ENCODE data around the gene RAG1. TPM values are rescaled to one million over a fixed set of nuclear protein-coding genes. Genes with fewer than 3 reads are reported as not detected.

Gene RAG1
- total and polyA plus RNA-seq, 2 of the 8 experiments (the other 6 are each of a cell fraction or from before 2014, with no cell fraction given), result 0.14 to 0.58 TPM

DNA sequence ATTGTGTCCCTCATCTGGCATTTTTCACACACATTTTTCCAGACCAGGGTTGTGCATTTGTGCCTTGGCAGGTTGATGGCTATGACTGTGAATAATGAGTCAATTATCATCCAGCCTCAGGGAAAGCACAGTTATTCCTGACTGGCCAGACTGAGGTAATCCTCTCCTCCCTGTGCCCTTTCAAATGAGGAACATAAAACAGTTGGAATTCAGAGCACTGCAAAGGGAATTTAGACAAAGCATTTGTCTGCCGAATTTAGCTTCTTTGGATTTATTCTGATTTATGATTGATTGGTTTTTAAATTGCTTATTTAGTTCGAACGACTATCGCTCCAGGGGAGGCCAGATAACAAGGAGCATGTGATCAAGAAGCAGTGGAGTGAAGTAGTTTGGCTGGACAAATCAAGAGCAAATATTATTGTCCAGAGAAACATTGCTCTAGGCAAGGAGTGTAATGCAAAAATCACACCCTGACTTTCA lies 61.0 kb downstream of the RAG1 start:
- Histone ChIP-seq H4K20me1 (replicated peaks in 1 of 2; ENCODE audit: control insufficient read depth in 1 of 2, insufficient read depth in 2 of 2, low read length in 2 of 2) (no peaks in the 10 kb centered on the region), H3K56ac (replicated peaks; ENCODE audit: insufficient read length, low read depth, low read length) (no peak overlapping the region), H2BK15ac (ENCODE audit: low read length) (no peak overlapping the region), H2AK5ac (ENCODE audit: low read depth, low read length) (no peak overlapping the region), H3K9ac (replicated peaks in 1 of 4; ENCODE audit: extremely low read depth in 1 of 4, low read depth in 3 of 4, low read length in 3 of 4) (no peak overlapping the region), H4K5ac (ENCODE audit: insufficient read length, low read depth, low read length) (no peak overlapping the region), H3K79me2 (ENCODE audit: control insufficient read depth in 1 of 2, insufficient read depth in 2 of 2, low read length in 2 of 2) (no peaks in the 10 kb centered on the region), H3K27ac (ENCODE audit: low read depth, low read length) (no peak overlapping the region), H4K8ac (ENCODE audit: extremely low read depth, insufficient read depth, low read length) (no peak overlapping the region), H3K4me3 (ENCODE audit: extremely low read depth in 1 of 4, insufficient read depth in 2 of 4, low read depth in 3 of 4, low read length in 4 of 4) (no peak overlapping the region), H4K91ac (replicated peaks; ENCODE audit: insufficient read length, low read length) (no peak overlapping the region), H3K36me3 (ENCODE audit: control insufficient read depth in 2 of 4, insufficient read depth in 4 of 4, low read length in 3 of 4) (no peaks in the 10 kb centered on the region), H3K9me3 (ENCODE audit: insufficient read depth in 2 of 2, low read depth in 1 of 2, low read length in 1 of 2) (no peaks in the 10 kb centered on the region), H2BK20ac (ENCODE audit: low read length) (no peak overlapping the region), H3K18ac (ENCODE audit: extremely low read depth, low read length) (no peak overlapping the region), H3K23ac (ENCODE audit: insufficient read length) (no peak overlapping the region), H3K4me2 (ENCODE audit: insufficient read depth in 1 of 2, low read depth in 2 of 2, low read length in 2 of 2) (no peak overlapping the region), H2AFZ (ENCODE audit: low read length) (no peak overlapping the region), H2BK5ac (ENCODE audit: low read depth, low read length) (no peak overlapping the region), H3K14ac (ENCODE audit: insufficient read length) (no peak overlapping the region), H3K27me3 (replicated peaks in 1 of 4; ENCODE audit: control insufficient read depth in 3 of 4, extremely low read depth in 1 of 4, insufficient read depth in 3 of 4, low read length in 3 of 4) (no peaks in the 10 kb centered on the region), H3K23me2 (ENCODE audit: low read depth, low read length) (no peaks in the 10 kb centered on the region), H2BK120ac (replicated peaks; ENCODE audit: low read depth, low read length) (no peak overlapping the region), H3K79me1 (ENCODE audit: low read depth, low read length) (no peaks in the 10 kb centered on the region), H3K4ac (replicated peaks; ENCODE audit: insufficient read length, low read depth, low read length) (no peak overlapping the region), H2BK12ac (ENCODE audit: low read depth, low read length) (no peak overlapping the region), H3K4me1 (replicated peaks in 1 of 4; ENCODE audit: control insufficient read depth in 3 of 4, insufficient read depth in 4 of 4, low read length in 3 of 4) (no peaks in the 10 kb centered on the region)
- TF ChIP-seq POLR2AphosphoS5 (IDR thresholded peaks at IDR 0.05; ENCODE audit: low read depth, low read length), result no peak
- TF ChIP-seq BACH1 (IDR thresholded peaks at IDR 0.05; ENCODE audit: low read length), result no peak
- no peak for TF ChIP-seq NANOG (IDR thresholded peaks at IDR 0.05; ENCODE audit: insufficient read depth, low read depth, low read length, poor library complexity, severe bottlenecking)
- TF ChIP-seq, protein P1, sequence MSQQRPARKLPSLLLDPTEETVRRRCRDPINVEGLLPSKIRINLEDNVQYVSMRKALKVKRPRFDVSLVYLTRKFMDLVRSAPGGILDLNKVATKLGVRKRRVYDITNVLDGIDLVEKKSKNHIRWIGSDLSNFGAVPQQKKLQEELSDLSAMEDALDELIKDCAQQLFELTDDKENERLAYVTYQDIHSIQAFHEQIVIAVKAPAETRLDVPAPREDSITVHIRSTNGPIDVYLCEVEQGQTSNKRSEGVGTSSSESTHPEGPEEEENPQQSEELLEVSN (IDR thresholded peaks at IDR 0.05), result no peak
- TF ChIP-seq, protein P2, sequence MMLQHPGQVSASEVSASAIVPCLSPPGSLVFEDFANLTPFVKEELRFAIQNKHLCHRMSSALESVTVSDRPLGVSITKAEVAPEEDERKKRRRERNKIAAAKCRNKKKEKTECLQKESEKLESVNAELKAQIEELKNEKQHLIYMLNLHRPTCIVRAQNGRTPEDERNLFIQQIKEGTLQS (IDR thresholded peaks at IDR 0.05; ENCODE audit: insufficient read depth, low read depth, low read length), result no peak
- POLR2A ChIA-PET (ENCODE audit: partially characterized antibody), result no interaction called here
- WGBS, 2 experiments (ENCODE audit: extremely low coverage in 1 of 2, insufficient coverage in 1 of 2, insufficient read length in 1 of 2, insufficient replicate concordance in 2 of 2, low coverage in 1 of 2, low lambda C conversion rate in 2 of 2, missing lambda C conversion rate in 1 of 2), result 89% methylated on average over 4 of the region's 4 CpGs; no CpG with 5 or more reads in 1 of the 2 experiments
- FAIRE-seq, result no peak
- CTCF ChIA-PET (ENCODE audit: partially characterized antibody), result interaction anchor here (0.8 kb wide), 1 partner anchor 65 kb away, joined by 3 read pairs; no protein-coding TSS in a partner anchor
- DNase-seq (ENCODE audit: low read depth in 1 of 2, low spot score in 2 of 2), result no peak
